Upper lobe of left lung (tissue), 4 donors: ENCODE data around the gene NHLRC1.

Source experiments
- EP300 ChIP-seq, 4 donors: sonication (generic); formaldehyde crosslinking; IDR thresholded peaks; one replicate each; pipeline ENCODE4 v1.5.1; 2017; ENCODE audit warnings: antibody characterized with exemption in 4 of 4, control low read depth in 2 of 4
- POLR2A ChIP-seq, 4 donors: fragments of 450-650 bp; IDR thresholded peaks; one replicate each; pipeline ENCODE4 v1.5.1; 2016 to 2017; ENCODE audit warnings: antibody characterized with exemption in 4 of 4, mild to moderate bottlenecking in 2 of 4
- POLR2AphosphoS5 ChIP-seq, 2 donors: sonication (generic); formaldehyde crosslinking; IDR thresholded peaks; one replicate each; pipeline ENCODE4 v1.5.1; 2017; ENCODE audit warnings: antibody characterized with exemption in 2 of 2

GRCh38 chr6:18168264-18168663 lies 45.8 kb upstream of the NHLRC1 start:
- TF ChIP-seq POLR2A (IDR thresholded peaks at IDR 0.05) (no peak), EP300 (IDR thresholded peaks at IDR 0.05) (no peak), POLR2AphosphoS5 (IDR thresholded peaks at IDR 0.05) (no peak)
